Loucy (cell line): Measurements from ENCODE around the gene MBD2.

Experiments
- H2AFZ ChIP-seq: fragments of 200-600 bp; sonication (generic); 2 replicates; pipeline ENCODE4 v1.6.0; 2016; ENCODE audit warnings: antibody characterized with exemption, mild to moderate bottlenecking, low read length, moderate library complexity
- H3F3A ChIP-seq: fragments of 200-600 bp; 2 replicates; pipeline ENCODE4 v1.6.0; 2016; ENCODE audit warnings: antibody characterized with exemption, low read depth, mild to moderate bottlenecking
- H3K27me3 ChIP-seq: fragments of 200-600 bp; sonication (generic); 2 replicates; pipeline ENCODE4 v1.6.1; 2014; ENCODE audit warnings: low read length, mild to moderate bottlenecking; ENCODE audit not compliant: insufficient read depth, poor library complexity, severe bottlenecking
- H3K36me3 ChIP-seq: fragments of 200-600 bp; sonication (generic); 2 replicates; pipeline ENCODE4 v1.6.1; 2016; ENCODE audit warnings: low read length; ENCODE audit not compliant: insufficient read depth
- H3K4me1 ChIP-seq: fragments of 200-600 bp; sonication (generic); 2 replicates; pipeline ENCODE4 v1.5.1; 2014; ENCODE audit warnings: low read length, mild to moderate bottlenecking; ENCODE audit not compliant: insufficient read depth, poor library complexity, severe bottlenecking
- H3K4me2 ChIP-seq: fragments of 200-600 bp; sonication (generic); 2 replicates; pipeline ENCODE4 v1.6.0; 2014; ENCODE audit warnings: antibody characterized with exemption, low read length, low read depth, mild to moderate bottlenecking; ENCODE audit not compliant: poor library complexity, severe bottlenecking
- H3K4me3 ChIP-seq: fragments of 200-600 bp; sonication (generic); 2 replicates; pipeline ENCODE4 v1.5.1; 2014; ENCODE audit warnings: low read length, mild to moderate bottlenecking, mixed read lengths; ENCODE audit not compliant: poor library complexity, severe bottlenecking
- H3K79me2 ChIP-seq: fragments of 200-600 bp; sonication (generic); 2 replicates; pipeline ENCODE4 v1.6.1; 2014; ENCODE audit warnings: low read length; ENCODE audit not compliant: insufficient read depth
- H3K9ac ChIP-seq: fragments of 200-600 bp; sonication (generic); 2 replicates; pipeline ENCODE4 v1.6.0; 2014; ENCODE audit warnings: mild to moderate bottlenecking, low read depth, low read length, moderate library complexity; ENCODE audit not compliant: poor library complexity, severe bottlenecking
- H3K9me2 ChIP-seq: fragments of 200-600 bp; sonication (generic); replicated peaks from 2 replicates; pipeline ENCODE4 v1.6.1; 2016; ENCODE audit warnings: low read depth, low read length, mixed read lengths
- H3K9me3 ChIP-seq: fragments of 200-600 bp; sonication (generic); 2 replicates; pipeline ENCODE4 v1.6.1; 2014; ENCODE audit warnings: mild to moderate bottlenecking, antibody characterized with exemption, low read length, low read depth; ENCODE audit not compliant: insufficient read depth
- H4K20me1 ChIP-seq: fragments of 200-600 bp; sonication (generic); 2 replicates; pipeline ENCODE4 v1.6.0; 2014; ENCODE audit warnings: antibody characterized with exemption, low read length, mild to moderate bottlenecking; ENCODE audit not compliant: insufficient read depth, poor library complexity, severe bottlenecking
- EZH2phosphoT487 ChIP-seq: fragments of 200-600 bp; IDR thresholded peaks from 2 replicates; pipeline ENCODE4 v1.6.1; 2018; ENCODE audit warnings: antibody characterized with exemption, mild to moderate bottlenecking, moderate library complexity, borderline replicate concordance
- TF ChIP-seq, protein P1 (sequence below): fragments of 200-600 bp; sonication (generic); conservative IDR thresholded peaks from 2 replicates; pipeline ENCODE4 v1.5.1; 2014; ENCODE audit warnings: mild to moderate bottlenecking, antibody characterized with exemption, low read length

Gene MBD2

DNA sequence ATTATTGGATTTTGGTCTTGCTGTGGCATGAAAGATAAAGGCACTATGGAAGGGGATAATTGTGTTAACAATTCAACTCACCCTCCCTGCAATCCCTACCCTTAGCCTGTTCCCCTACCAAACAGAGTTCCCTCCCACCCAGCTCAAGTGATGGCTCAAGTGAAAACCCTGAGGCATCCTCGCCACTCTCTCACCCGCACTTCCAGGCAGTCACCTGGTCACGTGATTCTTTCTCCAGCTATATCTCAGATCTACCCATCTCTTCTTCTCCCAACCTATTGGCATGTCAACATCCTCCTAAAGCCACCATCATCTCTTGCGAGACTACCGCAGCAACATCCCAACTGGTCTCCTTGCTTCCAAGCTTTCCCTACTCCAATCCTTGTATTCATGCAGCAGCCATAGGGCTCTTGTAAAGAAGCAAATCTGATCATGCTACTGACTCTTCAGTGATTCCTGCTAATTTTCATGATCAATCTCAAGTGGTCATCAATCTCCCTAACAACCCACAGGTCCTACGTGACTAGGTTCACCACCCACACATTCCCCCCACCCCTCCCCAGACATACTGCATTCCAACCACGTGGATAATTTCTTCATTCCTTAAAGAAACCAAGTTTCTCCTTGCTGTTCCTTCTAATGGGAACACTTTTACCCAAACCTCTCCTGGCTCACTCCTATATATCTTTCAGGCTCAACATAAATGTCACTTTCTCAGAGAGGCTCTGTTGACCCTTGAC is 66.7 kb downstream of the MBD2 start:
- no peak overlapping the region for H2AFZ ChIP-seq
- H3K36me3 ChIP-seq: peaks cover 95% of the 10 kb centered on the region; the same call in 1 of the 2 replicates
- H3K4me2 ChIP-seq: no peak overlapping the region
- no peaks in the 10 kb centered on the region for H3K4me1 ChIP-seq
- no peak overlapping the region for H3K9ac ChIP-seq
- no peaks in the 10 kb centered on the region for H3K27me3 ChIP-seq
- H4K20me1 ChIP-seq: no peaks in the 10 kb centered on the region
- H3K9me2 ChIP-seq: no peaks in the 10 kb centered on the region
- no peaks in the 10 kb centered on the region for H3K9me3 ChIP-seq
- no peak overlapping the region for H3K4me3 ChIP-seq
- no peaks in the 10 kb centered on the region for H3F3A ChIP-seq
- no peaks in the 10 kb centered on the region for H3K79me2 ChIP-seq
- TF ChIP-seq EZH2phosphoT487: no peak
- TF ChIP-seq, protein P1, sequence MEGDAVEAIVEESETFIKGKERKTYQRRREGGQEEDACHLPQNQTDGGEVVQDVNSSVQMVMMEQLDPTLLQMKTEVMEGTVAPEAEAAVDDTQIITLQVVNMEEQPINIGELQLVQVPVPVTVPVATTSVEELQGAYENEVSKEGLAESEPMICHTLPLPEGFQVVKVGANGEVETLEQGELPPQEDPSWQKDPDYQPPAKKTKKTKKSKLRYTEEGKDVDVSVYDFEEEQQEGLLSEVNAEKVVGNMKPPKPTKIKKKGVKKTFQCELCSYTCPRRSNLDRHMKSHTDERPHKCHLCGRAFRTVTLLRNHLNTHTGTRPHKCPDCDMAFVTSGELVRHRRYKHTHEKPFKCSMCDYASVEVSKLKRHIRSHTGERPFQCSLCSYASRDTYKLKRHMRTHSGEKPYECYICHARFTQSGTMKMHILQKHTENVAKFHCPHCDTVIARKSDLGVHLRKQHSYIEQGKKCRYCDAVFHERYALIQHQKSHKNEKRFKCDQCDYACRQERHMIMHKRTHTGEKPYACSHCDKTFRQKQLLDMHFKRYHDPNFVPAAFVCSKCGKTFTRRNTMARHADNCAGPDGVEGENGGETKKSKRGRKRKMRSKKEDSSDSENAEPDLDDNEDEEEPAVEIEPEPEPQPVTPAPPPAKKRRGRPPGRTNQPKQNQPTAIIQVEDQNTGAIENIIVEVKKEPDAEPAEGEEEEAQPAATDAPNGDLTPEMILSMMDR: no peak

DNA sequence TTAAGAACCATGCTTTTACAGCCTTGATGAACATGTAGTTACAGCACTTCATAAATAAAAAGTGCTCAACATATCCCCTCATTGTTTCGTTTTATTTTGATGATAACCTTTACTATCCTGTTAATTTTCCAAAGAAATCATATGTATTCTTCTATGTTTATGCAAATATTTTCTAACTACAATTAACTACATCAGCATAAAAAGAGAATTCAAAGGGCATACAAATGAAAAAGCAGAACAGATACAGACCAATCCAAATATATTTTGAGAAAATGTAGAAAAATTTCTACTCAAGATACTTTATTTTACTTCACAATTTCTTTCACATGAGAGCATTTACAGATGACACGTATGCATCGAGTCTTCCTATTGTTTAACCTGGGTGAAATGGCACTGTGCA is 69.1 kb downstream of the MBD2 start:
- no peaks in the 10 kb centered on the region for H3F3A ChIP-seq
- H2AFZ ChIP-seq: no peak overlapping the region
- no peaks in the 10 kb centered on the region for H3K9me3 ChIP-seq

DNA sequence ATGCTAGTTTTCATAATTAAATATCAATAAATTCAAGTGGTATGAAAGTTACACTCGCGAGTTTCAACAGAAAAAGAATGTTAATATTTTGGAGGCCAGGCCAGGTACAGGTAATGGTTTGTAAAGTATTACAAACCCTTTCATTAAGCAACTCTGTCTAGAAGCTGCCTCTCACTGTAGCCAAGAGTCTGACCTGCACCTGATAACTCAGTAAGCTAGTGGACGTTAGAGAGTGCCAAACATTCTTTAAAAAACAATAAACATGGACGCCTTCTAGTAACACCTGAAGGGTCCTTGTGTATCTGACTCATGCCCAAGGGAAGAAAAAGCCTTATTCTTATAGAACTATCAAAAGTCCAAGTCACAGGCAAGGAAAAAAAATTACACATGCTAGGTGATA is 70.2 kb downstream of the MBD2 start:
- Histone ChIP-seq H3K9me3 (no peaks in the 10 kb centered on the region), H3K4me1 (no peaks in the 10 kb centered on the region), H3K4me2 (no peak overlapping the region), H2AFZ (no peak overlapping the region), H3K79me2 (no peaks in the 10 kb centered on the region), H3K9ac (no peak overlapping the region), H3K9me2 (no peaks in the 10 kb centered on the region), H3K27me3 (no peaks in the 10 kb centered on the region), H3K4me3 (no peak overlapping the region), H3K36me3 (peaks cover 74% of the 10 kb centered on the region; the same call in 1 of the 2 replicates), H3F3A (no peaks in the 10 kb centered on the region), H4K20me1 (no peaks in the 10 kb centered on the region)
- TF ChIP-seq, protein P1: no peak
- no peak for TF ChIP-seq EZH2phosphoT487

More for the DNA sequence above, 69.1 kb downstream of the MBD2 start:
- Histone ChIP-seq H4K20me1 (no peaks in the 10 kb centered on the region), H3K36me3 (peaks cover 86% of the 10 kb centered on the region; the same call in 1 of the 2 replicates), H3K79me2 (no peaks in the 10 kb centered on the region), H3K27me3 (no peaks in the 10 kb centered on the region), H3K9ac (no peak overlapping the region), H3K4me1 (no peaks in the 10 kb centered on the region), H3K9me2 (no peaks in the 10 kb centered on the region), H3K4me3 (no peak overlapping the region), H3K4me2 (no peak overlapping the region)
- no peak for TF ChIP-seq EZH2phosphoT487
- TF ChIP-seq, protein P1: no peak
